ENCODE results near the gene SHISA7. TPM values are rescaled to one million over a fixed set of nuclear protein-coding genes. Genes with fewer than 3 reads are reported as not detected.
"Not testable (repeated sequence)": the region's sequence is repeated elsewhere in the genome, so short reads cannot be mapped to it uniquely, and the experiment has no call there.

Gene SHISA7
- total RNA-seq, 1 experiment from 2014 or later, result not detected

DNA sequence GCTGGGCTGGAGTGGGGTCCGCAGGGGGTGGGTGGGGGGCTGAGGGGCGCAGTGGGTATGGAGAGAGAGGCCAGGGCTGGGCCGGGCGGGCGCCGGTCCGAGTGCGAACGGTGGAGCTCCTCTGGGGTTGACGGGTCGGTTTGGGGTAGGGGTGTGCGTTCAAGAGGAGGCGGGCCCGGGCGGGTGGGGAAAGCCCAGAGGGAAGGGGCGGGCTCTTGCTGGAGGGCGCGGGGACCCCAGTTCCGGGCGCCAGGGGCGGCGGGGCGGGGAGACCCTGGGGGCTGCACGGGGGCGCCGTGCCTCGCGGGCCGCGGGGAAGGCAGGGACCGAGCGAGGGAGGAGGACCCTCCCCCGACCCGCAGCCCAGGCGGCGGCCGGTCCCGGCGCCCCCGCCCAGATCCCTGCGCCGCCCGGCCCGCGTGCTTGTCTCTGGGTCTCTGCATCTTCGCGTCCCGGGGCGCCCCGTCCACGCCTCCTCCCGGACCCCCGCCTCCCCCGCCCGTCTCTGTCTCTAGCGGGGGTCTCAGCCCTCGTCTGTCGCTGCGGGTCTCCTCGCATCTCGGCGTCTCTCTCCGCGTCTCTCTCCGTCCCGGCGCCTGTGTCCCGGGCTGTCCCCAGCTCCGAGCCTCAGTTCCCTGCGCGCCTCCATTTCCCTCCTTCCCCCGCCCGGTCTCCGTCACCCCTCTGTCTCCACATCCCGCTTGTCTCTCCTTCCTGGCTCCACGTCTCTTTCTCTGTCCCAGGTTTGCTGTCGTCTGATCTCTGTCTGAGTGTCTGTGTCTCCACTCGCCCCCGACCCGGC lies 8.3 kb upstream of the SHISA7 start:
- no TSS peak for BruUV-seq (replicated peaks)
- peaks cover 20% of the 10 kb centered on the region for H3K27me3 ChIP-seq (ENCODE audit: low read length)
- TF ChIP-seq EZH2phosphoT487 (IDR thresholded peaks at IDR 0.05; ENCODE audit: borderline replicate concordance, low read length) (peak; percentile 18; the same call in 1 of the 2 replicates), CTCF (conservative IDR thresholded peaks at IDR 0.05; ENCODE audit: low read depth, low read length) (no peak), EZH2 (IDR thresholded peaks at IDR 0.05; ENCODE audit: low read length, unreplicated experiment) (peak; percentile 96)
- peaks cover 10% of the 10 kb centered on the region; the same call in 1 of the 2 replicates for H3K36me3 ChIP-seq (ENCODE audit: low read depth, low read length)
- DNase-seq (no peak), ATAC-seq (no peak)
- intact Hi-C loops (cut with micrococcal nuclease), result no loop called here
- H3K4me1 ChIP-seq (ENCODE audit: insufficient read depth, low read length), result no peaks in the 10 kb centered on the region
- no peaks in the 10 kb centered on the region for H3K9me2 ChIP-seq (replicated peaks; ENCODE audit: low read length)
- no peak overlapping the region for H3K4me2 ChIP-seq (ENCODE audit: low read length)
- H3K4me3 ChIP-seq (ENCODE audit: low read length), result no peak overlapping the region
- H3K27ac ChIP-seq (ENCODE audit: low read length), result no peak overlapping the region
- H4K20me1 ChIP-seq (ENCODE audit: low read length), result no peaks in the 10 kb centered on the region
- no peaks in the 10 kb centered on the region for H3K9me3 ChIP-seq (ENCODE audit: low read length)
- no peak overlapping the region for H3K9ac ChIP-seq (ENCODE audit: low read length)
- H2AFZ ChIP-seq (ENCODE audit: low read length), result no peak overlapping the region
- no peaks in the 10 kb centered on the region for H3F3A ChIP-seq (ENCODE audit: low read length, unreplicated experiment)
- ChIA-PET CTCF (no interaction called here), POLR2A (ENCODE audit: unreplicated experiment) (interaction anchor here (0.6 kb wide), 1 partner anchor 172 kb away, joined by 9 read pairs; no protein-coding TSS in a partner anchor)
- no peaks in the 10 kb centered on the region for H3K79me2 ChIP-seq (ENCODE audit: low read length)

DNA sequence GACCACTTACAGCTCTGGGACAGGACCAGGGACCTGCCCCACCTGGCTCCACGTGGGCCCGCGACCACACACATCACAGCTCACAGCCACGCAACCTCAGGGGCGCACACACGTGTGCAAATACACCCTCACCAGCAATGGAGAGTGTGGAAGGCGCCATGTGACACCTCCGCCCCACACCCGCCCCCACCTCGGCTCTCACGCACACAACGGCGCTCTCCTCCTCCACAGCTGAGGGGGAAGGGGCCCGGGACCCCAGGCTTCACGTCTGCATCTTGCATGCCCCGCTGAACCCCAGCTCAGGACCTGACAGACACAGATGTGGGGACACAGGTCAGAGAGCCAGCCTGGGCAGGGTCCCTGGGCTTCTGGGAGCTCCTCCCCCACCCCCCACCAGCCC lies 6.4 kb upstream of the SHISA7 start:
- Histone ChIP-seq H2AFZ (ENCODE audit: low read length) (no peak overlapping the region), H3F3A (ENCODE audit: low read length, unreplicated experiment) (no peaks in the 10 kb centered on the region), H3K79me2 (ENCODE audit: low read length) (no peaks in the 10 kb centered on the region), H3K4me2 (ENCODE audit: low read length) (no peak overlapping the region), H3K36me3 (ENCODE audit: low read depth, low read length) (peaks cover 6% of the 10 kb centered on the region; the same call in 1 of the 2 replicates), H3K27me3 (ENCODE audit: low read length) (peaks cover 33% of the 10 kb centered on the region), H3K4me3 (ENCODE audit: low read length) (no peak overlapping the region), H3K4me1 (ENCODE audit: insufficient read depth, low read length) (no peaks in the 10 kb centered on the region), H3K9me3 (ENCODE audit: low read length) (no peaks in the 10 kb centered on the region), H3K27ac (ENCODE audit: low read length) (no peak overlapping the region), H3K9ac (ENCODE audit: low read length) (no peak overlapping the region), H4K20me1 (ENCODE audit: low read length) (no peaks in the 10 kb centered on the region), H3K9me2 (replicated peaks; ENCODE audit: low read length) (no peaks in the 10 kb centered on the region)
- no peak for ATAC-seq
- no peak for DNase-seq
- ChIA-PET POLR2A (ENCODE audit: unreplicated experiment) (interaction anchor here (0.8 kb wide), 1 partner anchor 12 kb away, joined by 5 read pairs; the partner anchor contains the start of gene ISOC2), CTCF (no interaction called here)
- TF ChIP-seq EZH2 (IDR thresholded peaks at IDR 0.05; ENCODE audit: low read length, unreplicated experiment) (no peak), CTCF (conservative IDR thresholded peaks at IDR 0.05; ENCODE audit: low read depth, low read length) (no peak), EZH2phosphoT487 (IDR thresholded peaks at IDR 0.05; ENCODE audit: borderline replicate concordance, low read length) (no peak)
- no TSS peak for BruUV-seq (replicated peaks)
- intact Hi-C loops (cut with micrococcal nuclease), result no loop called here

DNA sequence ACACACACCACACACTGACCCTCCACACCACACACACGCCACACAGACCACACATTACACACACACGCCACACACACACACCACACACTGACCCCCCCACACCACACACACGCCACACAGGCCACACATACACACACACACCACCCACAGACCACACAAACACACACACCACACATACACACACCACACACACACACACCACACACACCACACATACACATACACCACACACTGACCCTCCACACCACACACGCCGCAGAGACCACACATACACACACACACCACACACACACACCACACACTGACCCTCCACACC lies 5.0 kb upstream of the SHISA7 start:
- BruUV-seq (replicated peaks), result not testable (repeated sequence)

More for the DNA sequence above, 5.0 kb upstream of the SHISA7 start:
- H3K4me1 ChIP-seq (ENCODE audit: insufficient read depth, low read length); H3K9ac ChIP-seq (ENCODE audit: low read length); H2AFZ ChIP-seq (ENCODE audit: low read length); H3K9me3 ChIP-seq (ENCODE audit: low read length); H3K27ac ChIP-seq (ENCODE audit: low read length); CTCF ChIA-PET; intact Hi-C loops (cut with micrococcal nuclease); H3K4me2 ChIP-seq (ENCODE audit: low read length); H3F3A ChIP-seq (ENCODE audit: low read length, unreplicated experiment); DNase-seq; H4K20me1 ChIP-seq (ENCODE audit: low read length); ATAC-seq; H3K79me2 ChIP-seq (ENCODE audit: low read length); POLR2A ChIA-PET (ENCODE audit: unreplicated experiment); H3K9me2 ChIP-seq (replicated peaks; ENCODE audit: low read length); H3K36me3 ChIP-seq (ENCODE audit: low read depth, low read length); H3K4me3 ChIP-seq (ENCODE audit: low read length): not testable (repeated sequence)
- peaks cover 47% of the 10 kb centered on the region for H3K27me3 ChIP-seq (ENCODE audit: low read length)
